ENCODE measurements around the gene SCO2.

GRCh38 chr22:50551160-50551752 lies 25.9 kb upstream of the SCO2 start:
- TF ChIP-seq CTCF (IDR thresholded peaks at IDR 0.05) (no peak), POLR2A (IDR thresholded peaks at IDR 0.05) (no peak)
